Fibroblast of lung (primary cell): ENCODE results near the gene PSME3IP1. TPM values are rescaled to one million over a fixed set of nuclear protein-coding genes. Genes with fewer than 3 reads are reported as not detected.

Source experiments
- DNase-seq, 2 donors: peaks; one replicate each; pipeline versions ENCODE4 v3.0.0 to v3.0.0-alpha.2; 2010; ENCODE audit warnings: low read depth in 2 of 2
- H2AFZ ChIP-seq: 2 replicates; pipeline ENCODE4 v1.5.1; 2012; ENCODE audit warnings: low read length, control low read depth, inconsistent platforms
- H3K27ac ChIP-seq: 2 replicates; pipeline ENCODE4 v1.5.1; 2011; ENCODE audit warnings: low read length, control low read depth; ENCODE audit not compliant: insufficient read depth
- H3K27me3 ChIP-seq: 2 replicates; pipeline ENCODE4 v1.5.1; 2011; ENCODE audit warnings: mild to moderate bottlenecking, low read length; ENCODE audit not compliant: control insufficient read depth, insufficient read depth
- H3K36me3 ChIP-seq: 2 replicates; pipeline ENCODE4 v1.5.1; 2011; ENCODE audit warnings: low read length; ENCODE audit not compliant: control insufficient read depth, insufficient read depth
- H3K4me1 ChIP-seq: 2 replicates; pipeline ENCODE4 v1.5.1; 2011; ENCODE audit warnings: low read length; ENCODE audit not compliant: control insufficient read depth, insufficient read depth; ENCODE audit errors: extremely low read depth
- H3K4me2 ChIP-seq: 2 replicates; pipeline ENCODE4 v1.5.1; 2011; ENCODE audit warnings: low read length, control low read depth; ENCODE audit not compliant: insufficient read depth; ENCODE audit errors: extremely low read depth
- H3K4me3 ChIP-seq, 4 experiments: fragments of 200-600 bp in 1 of 4; sonication (generic) in 1 of 4; replicated peaks in 1 of 4; 2 replicates each; pipeline ENCODE4 v1.5.1; 2011 to 2016; ENCODE audit warnings: low read length in 4 of 4, low read depth in 3 of 4, mild to moderate bottlenecking in 3 of 4, control low read depth in 2 of 4, inconsistent platforms in 1 of 4, mixed read lengths in 1 of 4; ENCODE audit not compliant: insufficient read depth in 1 of 4; ENCODE audit errors: control extremely low read depth in 1 of 4
- H3K79me2 ChIP-seq: 2 replicates; pipeline ENCODE4 v1.5.1; 2012; ENCODE audit warnings: mild to moderate bottlenecking, low read length, inconsistent platforms; ENCODE audit not compliant: control insufficient read depth, insufficient read depth
- H3K9ac ChIP-seq: 2 replicates; pipeline ENCODE4 v1.5.1; 2011; ENCODE audit warnings: mild to moderate bottlenecking, low read length, control low read depth; ENCODE audit not compliant: insufficient read depth
- H3K9me3 ChIP-seq: 2 replicates; pipeline ENCODE4 v1.5.1; 2012; ENCODE audit warnings: low read depth, low read length; ENCODE audit not compliant: control insufficient read depth, insufficient read depth
- H4K20me1 ChIP-seq: 2 replicates; pipeline ENCODE4 v1.5.1; 2011; ENCODE audit warnings: low read length; ENCODE audit not compliant: control insufficient read depth, insufficient read depth; ENCODE audit errors: extremely low read depth
- CTCF ChIP-seq, 2 donors: IDR thresholded peaks in 1 of 2; conservative IDR thresholded peaks in 1 of 2; 1 replicate in 1 of 2; 2 replicates in 1 of 2; pipeline ENCODE4 v1.5.1; 2011 to 2012; ENCODE audit warnings: low read length in 2 of 2, control low read depth in 1 of 2, inconsistent platforms in 1 of 2, low read depth in 1 of 2, mild to moderate bottlenecking in 1 of 2
- EZH2 ChIP-seq: IDR thresholded peaks from 2 replicates; pipeline ENCODE4 v1.5.1; 2012; ENCODE audit warnings: low read length, control low read depth, mild to moderate bottlenecking; ENCODE audit errors: missing control alignments
- polyA plus RNA-seq, 2 donors: library from polyadenylated mRNA; depleted of rRNA in 1 of 2; stranded (reverse) in 1 of 2; unstranded in 1 of 2; fragments of >200 nt; gene quantifications; 2 replicates each; pipeline ENCODE4 v1.2.1, GENCODE V29; 2011 to 2012; ENCODE audit warnings: missing spikeins in 1 of 2
- total RNA-seq: library from RNA; depleted of rRNA; stranded (reverse); fragments of >200 nt; gene quantifications from 2 replicates; pipeline ENCODE4 v1.2.1, GENCODE V29; 2014

Gene PSME3IP1
- total and polyA plus RNA-seq, 2 donors (not counting 1 experiment from before 2014, with no cell fraction given) = 55.5 to 64.6 TPM

GRCh38 chr16:57157533-57157932 lies 28.3 kb downstream of the PSME3IP1 start:
- H3K79me2 ChIP-seq = no peaks in the 10 kb centered on the region
- H3K4me1 ChIP-seq = no peaks in the 10 kb centered on the region
- H3K36me3 ChIP-seq = peaks cover 2% of the 10 kb centered on the region
- no peak overlapping the region for H3K4me2 ChIP-seq
- H3K9me3 ChIP-seq = no peaks in the 10 kb centered on the region
- no peak overlapping the region for H3K9ac ChIP-seq
- TF ChIP-seq EZH2 = no peak
- TF ChIP-seq CTCF (conservative IDR thresholded peaks at IDR 0.05 in 1 of 2, IDR thresholded peaks at IDR 0.05 in 1 of 2; ENCODE audit: low read depth in 1 of 2, low read length in 2 of 2) = no peak
- no peak overlapping the region for H3K4me3 ChIP-seq
- H3K27ac ChIP-seq = no peak overlapping the region
- no peak for DNase-seq
- H2AFZ ChIP-seq = no peak overlapping the region
- no peaks in the 10 kb centered on the region for H4K20me1 ChIP-seq
- no peaks in the 10 kb centered on the region for H3K27me3 ChIP-seq

- H3K9ac ChIP-seq = no peak overlapping the region
- no peak overlapping the region for H3K4me3 ChIP-seq
- H3K27ac ChIP-seq = no peak overlapping the region
- no peaks in the 10 kb centered on the region for H3K79me2 ChIP-seq
- H2AFZ ChIP-seq = no peak overlapping the region
- no peaks in the 10 kb centered on the region for H3K9me3 ChIP-seq
- no peaks in the 10 kb centered on the region for H4K20me1 ChIP-seq
- no peak for TF ChIP-seq EZH2
- TF ChIP-seq CTCF (conservative IDR thresholded peaks at IDR 0.05 in 1 of 2, IDR thresholded peaks at IDR 0.05 in 1 of 2; ENCODE audit: low read depth in 1 of 2, low read length in 2 of 2) = no peak
- peaks cover 2% of the 10 kb centered on the region for H3K36me3 ChIP-seq
- no peaks in the 10 kb centered on the region for H3K4me1 ChIP-seq
- H3K27me3 ChIP-seq = no peaks in the 10 kb centered on the region
- no peak overlapping the region for H3K4me2 ChIP-seq
- DNase-seq = no peak
Measured at GRCh38 chr16:57156351-57156703, 29.5 kb downstream of the PSME3IP1 start.

- Histone ChIP-seq H3K27me3 (no peaks in the 10 kb centered on the region), H3K36me3 (peaks cover 2% of the 10 kb centered on the region), H3K4me3 (no peak overlapping the region), H3K4me1 (no peaks in the 10 kb centered on the region), H2AFZ (no peak overlapping the region), H4K20me1 (no peaks in the 10 kb centered on the region), H3K27ac (no peak overlapping the region), H3K9ac (no peak overlapping the region), H3K79me2 (no peaks in the 10 kb centered on the region), H3K9me3 (no peaks in the 10 kb centered on the region), H3K4me2 (no peak overlapping the region)
- TF ChIP-seq CTCF (conservative IDR thresholded peaks at IDR 0.05 in 1 of 2, IDR thresholded peaks at IDR 0.05 in 1 of 2; ENCODE audit: low read depth in 1 of 2, low read length in 2 of 2) = no peak
- DNase-seq = no peak
Measured at GRCh38 chr16:57155702-57156350, 30.0 kb downstream of the PSME3IP1 start.
